Measurements from ENCODE around the gene NPLOC4. TPM values are rescaled to one million over a fixed set of nuclear protein-coding genes. Genes with fewer than 3 reads are reported as not detected.

The NPLOC4 gene
- total and polyA plus RNA-seq, 9 of the 15 experiments (the other 6 are each of a cell fraction or from before 2014, with no cell fraction given) = 1.5 to 116 (median 64.5) TPM

DNA sequence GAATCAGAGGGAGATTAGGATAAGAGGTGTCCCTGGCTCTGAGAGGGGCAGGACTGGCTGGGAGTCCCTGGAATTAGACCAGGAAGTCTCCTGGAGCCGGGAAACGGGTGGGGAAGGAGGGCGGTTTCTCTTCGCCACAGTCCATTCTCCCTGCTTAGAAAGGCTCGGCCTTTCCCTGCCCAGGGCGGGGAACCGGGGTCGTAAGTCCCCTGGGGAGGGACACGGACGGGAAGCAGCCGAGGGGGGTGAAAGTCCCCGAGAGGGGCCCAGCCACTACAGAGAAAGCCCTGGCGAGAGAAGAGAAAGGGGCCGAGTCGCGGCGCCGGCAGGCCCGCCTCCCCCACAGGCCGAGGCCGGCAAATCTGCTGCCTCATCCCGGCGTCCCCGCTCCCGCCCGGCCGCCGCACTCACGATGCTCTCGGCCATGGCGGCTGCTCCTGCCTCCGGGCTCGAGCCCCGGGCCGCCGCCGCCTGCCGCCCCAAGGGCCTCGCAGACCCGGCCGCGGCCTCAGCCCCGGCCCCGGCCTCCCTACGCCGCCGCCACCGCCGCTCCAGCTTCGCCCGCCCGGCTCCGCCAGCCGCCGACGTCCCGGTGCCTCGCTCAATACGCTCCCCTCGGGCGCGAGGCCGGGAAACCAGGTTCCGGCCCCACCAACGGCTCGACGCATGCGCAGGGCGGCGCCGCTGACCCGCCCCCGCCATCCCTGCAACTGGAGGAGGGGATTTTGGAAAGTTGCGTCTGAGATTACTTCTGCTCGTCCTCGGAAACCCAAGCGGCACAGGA is at the start of gene NPLOC4, which contains the start of gene TSPAN10 (continued):
- TF ChIP-seq RREB1 (CRISPR knock-in tag; IDR thresholded peaks at IDR 0.05) = 0 out of 2 replicates have a peak, but pooled peaks have one; percentile 20
- TF ChIP-seq YY1 (IDR thresholded peaks at IDR 0.05; ENCODE audit: borderline replicate concordance in 1 of 3, control insufficient read depth in 1 of 3, extremely low read depth in 1 of 3, insufficient read depth in 3 of 3, insufficient read length in 1 of 3, insufficient replicate concordance in 2 of 3, low read depth in 1 of 3, low read length in 2 of 3) = peak in 2 of 3 experiments; percentile 80 to 81
- peak in 1 of 2 experiments; percentile 95; a peak in 2 of 4 replicates for TF ChIP-seq ZNF639 (CRISPR knock-in tag; conservative IDR thresholded peaks at IDR 0.05 in 1 of 2, IDR thresholded peaks at IDR 0.05 in 1 of 2)
- TF ChIP-seq ZBTB7A (IDR thresholded peaks at IDR 0.05; ENCODE audit: borderline replicate concordance, control insufficient read depth, low read depth, low read length) = no peak
- TF ChIP-seq L3MBTL2 (IDR thresholded peaks at IDR 0.05) = no peak; the same call in 1 of the 2 replicates
- no peak for TF ChIP-seq E4F1 (CRISPR knock-in tag; IDR thresholded peaks at IDR 0.05; ENCODE audit: borderline replicate concordance)
- TF ChIP-seq ZNF197 (CRISPR knock-in tag; IDR thresholded peaks at IDR 0.05; ENCODE audit: low read depth) = no peak
- no peak for TF ChIP-seq CREBBP (IDR thresholded peaks at IDR 0.05; ENCODE audit: low read depth, low read length)
- TF ChIP-seq PHF20 (IDR thresholded peaks at IDR 0.05; ENCODE audit: partially characterized antibody) = no peak
- TF ChIP-seq KHSRP (IDR thresholded peaks at IDR 0.05) = no peak
- no peak for TF ChIP-seq SRSF7 (optimal IDR thresholded peaks at IDR 0.05; ENCODE audit: low read depth, low read length)
- TF ChIP-seq TGIF2 (CRISPR knock-in tag; IDR thresholded peaks at IDR 0.05) = no peak
- no peak for TF ChIP-seq ZNF232 (CRISPR knock-in tag; IDR thresholded peaks at IDR 0.05)
- TF ChIP-seq NCOA6 (IDR thresholded peaks at IDR 0.05) = no peak
- no peak for TF ChIP-seq ZNF174 (CRISPR knock-in tag; IDR thresholded peaks at IDR 0.05)
- TF ChIP-seq MYC (IDR thresholded peaks at IDR 0.05; ENCODE audit: low read depth, low read length) = peak; percentile 82
- no peak for TF ChIP-seq MYC (CRISPR knock-in tag; IDR thresholded peaks at IDR 0.05; ENCODE audit: borderline replicate concordance, low read depth)

Measured in K562 (cell line).